ENCODE measurements around the gene TLE7.

The TLE7 gene

DNA sequence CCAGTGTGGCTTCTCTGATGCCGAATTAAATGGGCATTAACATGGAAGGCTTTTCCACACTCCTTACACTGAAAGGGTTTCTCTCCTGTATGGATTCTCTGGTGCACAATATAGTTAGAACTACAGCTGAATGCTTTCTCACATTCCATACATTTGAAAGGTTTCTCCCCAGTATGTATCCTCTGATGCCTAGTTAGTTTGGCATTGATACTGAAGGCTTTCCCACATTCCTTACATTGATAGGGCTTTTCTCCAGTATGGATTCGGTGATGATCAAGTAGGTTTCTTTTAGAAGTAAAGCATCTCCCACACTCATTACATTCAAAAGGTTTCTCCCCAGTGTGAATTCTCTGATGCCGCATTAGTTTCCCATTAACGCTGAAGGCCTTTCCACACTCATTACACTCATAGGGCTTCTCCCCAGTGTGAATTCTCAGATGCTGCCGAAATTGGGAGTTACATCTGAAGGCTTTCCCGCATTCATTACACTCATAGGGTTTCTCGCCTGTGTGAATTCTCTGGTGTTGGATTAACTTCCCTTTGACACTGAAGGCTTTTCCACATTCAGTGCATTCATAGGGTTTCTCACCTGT lies 6.5 kb upstream of the TLE7 start:
- DNase-seq: no peak

DNA sequence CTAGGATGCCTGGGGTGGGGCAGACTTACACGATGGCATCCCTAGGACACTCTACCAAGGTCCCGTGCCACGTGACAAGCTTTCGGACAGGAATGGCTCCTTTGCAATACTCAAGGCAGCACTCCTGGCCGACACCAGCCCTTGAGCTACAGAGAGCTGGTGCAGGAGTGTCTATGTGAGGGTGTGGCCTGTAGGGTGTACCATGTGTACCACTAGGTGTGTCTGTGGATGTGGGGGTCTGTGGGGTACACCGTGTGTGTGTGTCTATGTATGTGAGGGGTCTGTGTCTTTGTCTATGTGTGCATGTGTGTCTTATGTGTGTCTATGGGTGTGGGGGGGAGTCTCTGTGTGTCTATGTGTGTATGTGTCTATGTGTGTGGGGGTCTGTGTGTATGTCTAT lies 1.9 kb upstream of the TLE7 start:
- DNase-seq: no peak

DNA sequence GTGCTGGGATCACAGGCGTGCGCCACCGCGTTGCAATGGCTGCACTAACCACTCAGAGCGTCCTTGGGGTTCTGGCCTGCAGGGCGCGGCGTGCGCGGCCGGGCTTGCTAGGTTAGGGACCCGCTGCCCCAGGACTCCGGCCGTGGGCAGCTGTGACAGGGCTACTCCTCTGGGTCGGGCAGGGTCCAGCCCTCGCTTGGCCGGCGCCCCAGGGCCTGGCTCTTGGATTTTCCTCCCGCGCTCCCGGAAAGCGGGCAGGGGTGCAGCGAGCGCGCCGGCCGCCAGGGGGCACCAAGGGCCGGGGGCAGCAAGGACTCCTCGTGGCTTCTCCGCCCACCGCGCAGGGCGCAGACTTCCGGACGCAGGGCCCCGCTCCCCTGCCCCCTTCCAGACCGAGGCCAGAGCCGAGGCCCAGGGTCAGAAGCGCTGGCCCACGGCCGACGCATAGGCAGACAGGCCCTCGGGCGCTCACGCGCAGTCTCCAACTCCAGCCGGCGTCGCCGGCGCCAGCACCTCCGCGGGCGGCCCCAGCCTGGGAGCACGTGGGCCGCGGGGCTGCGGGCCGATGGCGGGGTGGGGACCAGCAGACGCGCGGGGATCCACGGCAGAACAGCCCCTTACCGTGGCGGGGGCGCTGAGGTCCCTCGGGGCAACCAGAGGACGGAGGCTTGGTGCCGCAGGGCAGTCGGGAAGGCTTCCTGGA lies 355 bp downstream of the TLE7 start:
- no peak for DNase-seq

DNA sequence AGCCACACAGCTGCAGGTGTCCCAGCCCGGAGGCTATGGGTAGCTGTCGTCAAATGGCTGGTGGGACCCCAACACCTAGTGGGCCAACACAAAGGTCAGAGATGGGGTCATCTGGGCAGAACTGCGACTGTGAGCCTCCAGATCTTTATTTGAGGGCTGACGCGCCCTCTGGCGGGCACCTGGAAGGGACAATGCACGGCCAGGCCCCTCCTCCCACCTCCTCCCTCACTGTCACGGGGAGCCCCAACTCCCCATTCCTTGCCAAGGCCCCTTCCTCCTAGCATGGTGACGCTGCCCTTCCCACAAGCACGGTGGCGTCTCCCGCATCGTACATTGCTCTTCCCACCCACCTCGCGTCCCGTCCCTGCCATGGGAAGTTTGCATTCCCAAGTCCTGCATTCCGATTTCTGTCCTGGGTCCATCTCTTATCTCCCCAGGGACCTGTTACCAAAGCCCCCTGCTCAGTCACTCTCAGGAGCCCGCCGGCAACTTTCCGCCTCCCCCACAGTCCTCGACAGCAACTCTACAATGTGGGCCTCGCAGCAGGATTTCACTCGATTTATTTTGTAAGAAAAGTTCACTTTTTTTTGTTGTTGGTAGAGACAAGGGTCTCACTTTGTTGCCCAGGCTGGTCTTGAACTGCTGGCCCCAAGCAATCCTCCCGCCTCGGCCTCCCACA lies 1.0 kb downstream of the TLE7 start:
- peak in 1 of 2 experiments; percentile 28 for DNase-seq

DNA sequence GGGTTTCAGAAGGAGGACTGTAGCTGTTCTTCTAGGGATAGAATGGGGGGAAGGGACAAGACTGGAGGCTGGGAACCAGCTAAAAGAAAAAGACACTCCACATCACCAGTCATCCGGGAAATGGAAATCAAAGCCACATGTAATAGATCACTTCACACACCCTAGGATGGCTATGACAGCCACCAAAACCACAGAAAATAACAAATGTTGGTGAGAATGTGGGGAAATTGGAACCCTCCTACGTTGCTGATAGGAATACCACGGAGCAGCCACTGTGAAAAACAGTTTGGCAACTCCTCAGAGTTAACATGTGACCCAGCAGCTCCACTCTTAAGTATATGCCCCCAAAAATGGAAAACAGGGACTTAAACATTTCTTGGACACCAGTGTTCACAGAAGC lies 2.3 kb downstream of the TLE7 start:
- DNase-seq: no peak

DNA sequence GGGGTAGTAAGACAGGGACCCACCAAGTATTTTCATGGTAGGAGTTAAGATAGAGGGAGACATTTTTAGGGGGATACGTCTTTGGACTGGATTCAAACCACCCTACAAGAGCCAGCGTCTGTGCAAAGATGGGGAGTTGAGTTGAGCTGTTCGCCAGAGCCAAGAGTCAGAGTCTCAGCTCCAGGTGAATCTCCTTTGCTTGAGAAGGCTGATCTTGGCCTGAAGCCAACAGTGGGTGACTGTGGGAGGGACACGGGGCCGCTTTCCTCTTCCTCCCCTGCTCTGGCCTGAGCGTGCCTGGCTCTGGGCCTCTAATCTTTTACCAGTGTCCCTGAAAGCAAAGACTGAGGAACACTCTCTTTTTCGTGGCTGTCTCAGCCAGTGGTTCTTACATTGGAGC lies 5.4 kb downstream of the TLE7 start:
- DNase-seq: no peak

DNA sequence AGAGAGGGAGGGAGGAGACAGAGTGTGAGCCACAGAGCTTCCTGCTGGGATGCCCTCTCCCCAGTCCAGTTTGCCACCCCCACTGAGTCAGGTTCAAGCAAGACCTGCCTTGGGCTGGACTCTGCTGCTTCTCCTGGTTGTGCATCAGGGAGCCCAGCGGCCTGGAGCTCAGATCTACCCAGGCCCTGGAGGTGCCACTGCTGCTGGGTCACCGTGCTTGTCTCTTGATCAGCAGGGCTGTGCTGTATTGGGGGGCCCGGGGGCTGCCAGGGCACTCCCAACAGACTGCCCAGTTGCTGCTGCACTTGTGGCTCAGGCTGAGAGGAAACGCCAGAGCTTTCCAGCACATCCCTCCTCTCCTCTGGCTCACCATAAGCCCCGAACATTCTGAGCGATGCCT lies 8.9 kb downstream of the TLE7 start:
- no peak for DNase-seq

DNA sequence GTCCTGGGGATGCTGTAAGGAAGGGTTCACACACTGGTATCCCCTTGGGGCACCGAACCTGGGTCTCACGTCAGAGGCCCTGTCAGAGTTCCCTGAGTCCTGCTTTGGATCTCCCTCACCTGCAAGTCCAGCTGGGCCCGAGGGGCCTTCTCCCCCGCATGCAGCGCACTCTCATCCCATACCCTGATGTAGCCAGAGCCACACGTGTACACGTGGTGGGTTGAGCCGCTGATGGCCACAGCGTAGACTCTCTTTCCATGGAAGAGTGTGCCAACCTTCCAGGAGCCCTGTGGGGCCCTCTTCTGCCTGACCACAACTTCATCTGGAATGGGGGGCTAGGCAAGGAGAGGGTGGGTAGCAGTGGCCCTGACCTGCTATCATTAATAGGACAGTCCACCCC lies 9.9 kb downstream of the TLE7 start:
- DNase-seq: no peak

DNA sequence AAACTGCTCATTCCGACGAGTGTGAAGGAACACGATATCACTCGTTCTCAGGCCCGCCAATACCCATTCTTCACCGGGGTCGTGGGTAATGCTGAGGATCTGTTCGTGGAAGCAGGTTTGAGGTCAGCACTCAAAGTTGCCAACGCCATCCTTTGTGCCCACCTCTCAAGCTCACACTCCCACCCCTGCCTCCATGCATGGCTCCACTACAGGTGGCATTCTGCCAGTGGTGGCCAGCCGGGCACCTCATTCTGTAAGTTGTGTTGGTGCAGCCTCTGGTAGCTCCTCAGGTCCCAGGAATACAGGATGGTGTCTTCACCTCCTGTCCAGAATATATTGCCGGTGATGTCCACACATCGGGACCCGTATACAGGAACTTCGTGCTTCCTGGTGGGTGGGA lies 10.7 kb downstream of the TLE7 start:
- DNase-seq: no peak

DNA sequence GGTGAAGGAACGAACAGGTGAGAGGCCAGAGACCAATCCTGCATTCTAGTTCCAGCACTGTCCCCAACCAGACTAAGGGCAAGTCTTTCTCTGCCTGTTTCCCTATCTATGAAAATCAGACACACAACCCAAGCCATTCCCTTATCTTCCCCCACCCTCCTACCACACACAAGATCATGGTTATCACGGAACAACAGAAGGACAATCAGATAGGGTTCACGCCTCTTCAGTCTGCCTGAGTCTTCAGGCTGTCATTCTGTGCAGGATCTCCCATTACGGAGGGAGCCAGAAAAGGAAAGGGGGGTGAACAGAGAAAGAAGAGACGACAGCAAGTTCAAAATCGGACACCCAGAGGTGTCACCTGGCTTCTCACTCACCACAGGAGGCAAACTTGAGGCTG lies 11.1 kb downstream of the TLE7 start:
- no peak for DNase-seq

DNA sequence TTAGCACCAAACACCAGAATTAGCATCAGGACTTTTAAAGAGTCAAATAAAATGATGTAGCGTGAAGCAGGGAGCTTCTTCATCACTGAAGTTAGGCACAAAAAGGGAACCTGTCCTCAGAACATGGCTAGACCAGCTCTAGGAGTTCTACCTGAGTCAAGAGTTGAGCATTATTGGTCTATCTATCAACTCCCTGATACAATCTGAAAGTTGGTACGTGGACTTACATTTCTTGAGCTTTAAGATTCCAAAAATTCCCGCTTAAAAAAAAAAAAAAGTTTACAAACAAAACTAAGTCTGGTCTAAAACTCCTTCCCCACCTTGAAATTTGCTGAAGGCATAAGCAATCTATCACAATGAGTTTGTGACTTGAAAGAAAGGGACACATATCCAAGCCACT lies 12.3 kb downstream of the TLE7 start:
- no peak for DNase-seq

DNA sequence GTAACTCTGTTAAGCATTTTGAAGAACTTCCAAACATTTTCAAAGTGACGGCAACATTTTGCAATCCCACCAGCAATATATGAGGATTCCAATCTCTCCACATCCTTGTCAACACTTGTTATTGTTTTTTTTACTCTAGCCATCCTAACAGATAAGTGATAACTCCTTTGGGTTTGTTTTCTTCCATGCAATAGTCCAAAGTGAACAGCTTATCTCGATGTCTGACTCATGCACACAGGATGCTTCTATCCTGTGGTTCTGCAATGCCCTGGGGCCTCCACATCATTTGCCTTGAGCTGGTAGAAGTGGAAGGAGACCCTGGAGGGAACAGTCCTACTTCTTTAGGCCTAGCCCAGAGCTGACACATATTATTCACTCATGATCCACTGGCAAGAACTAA lies 13.0 kb downstream of the TLE7 start:
- no peak for DNase-seq

DNA sequence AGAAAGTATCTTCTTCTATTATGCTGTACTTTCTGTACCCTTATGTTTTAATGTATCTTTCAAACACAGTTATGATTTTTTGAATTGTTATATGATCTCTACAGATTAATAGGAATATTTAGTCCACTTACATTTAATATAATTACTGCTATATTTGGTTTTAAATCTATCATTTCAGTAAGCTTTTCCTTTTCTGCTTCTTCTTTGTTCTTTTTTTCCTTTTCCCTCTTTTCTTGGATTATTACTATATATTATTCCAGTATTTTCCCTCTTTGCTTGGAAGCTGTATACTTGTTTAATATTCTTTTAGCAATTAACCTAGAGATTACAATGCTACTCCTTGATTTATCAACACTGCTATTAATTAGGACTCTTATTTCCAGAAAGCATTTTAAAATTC lies 13.5 kb downstream of the TLE7 start:
- no peak for DNase-seq

DNA sequence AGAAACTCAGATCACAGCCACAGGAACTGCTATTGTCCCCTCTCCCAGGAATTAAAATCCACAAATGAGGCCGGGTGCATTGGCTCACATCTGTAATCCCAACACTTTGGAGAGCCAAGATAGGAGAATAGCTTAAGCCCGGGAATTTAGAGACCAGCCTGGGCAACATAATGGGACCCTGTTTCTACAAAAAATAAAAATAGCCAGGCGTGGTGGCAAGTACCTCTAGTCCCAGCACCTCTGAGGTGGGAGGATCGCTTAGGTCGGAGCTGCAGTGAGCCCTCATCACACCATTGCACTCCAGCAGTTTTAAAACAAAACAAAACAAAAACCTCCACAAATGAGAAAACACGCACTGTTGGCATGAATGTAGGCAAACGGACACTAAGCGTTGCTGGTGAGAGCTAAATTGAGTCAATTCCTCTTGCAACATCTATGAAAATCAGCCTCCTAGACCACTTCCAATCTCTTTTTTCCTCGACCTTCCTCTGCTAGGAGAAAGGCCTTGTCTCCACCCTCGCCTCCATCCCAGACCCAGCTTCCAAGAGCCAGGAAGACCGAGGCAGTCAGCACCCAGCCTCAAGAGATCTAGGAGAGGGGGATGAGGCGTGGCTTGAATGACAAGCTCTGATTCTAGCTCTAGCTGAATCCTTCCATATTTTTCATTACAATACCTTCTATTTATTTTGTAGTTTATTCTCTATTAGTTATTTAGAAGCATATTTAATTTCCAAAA lies 14.8 kb downstream of the TLE7 start:
- DNase-seq: no peak

DNA sequence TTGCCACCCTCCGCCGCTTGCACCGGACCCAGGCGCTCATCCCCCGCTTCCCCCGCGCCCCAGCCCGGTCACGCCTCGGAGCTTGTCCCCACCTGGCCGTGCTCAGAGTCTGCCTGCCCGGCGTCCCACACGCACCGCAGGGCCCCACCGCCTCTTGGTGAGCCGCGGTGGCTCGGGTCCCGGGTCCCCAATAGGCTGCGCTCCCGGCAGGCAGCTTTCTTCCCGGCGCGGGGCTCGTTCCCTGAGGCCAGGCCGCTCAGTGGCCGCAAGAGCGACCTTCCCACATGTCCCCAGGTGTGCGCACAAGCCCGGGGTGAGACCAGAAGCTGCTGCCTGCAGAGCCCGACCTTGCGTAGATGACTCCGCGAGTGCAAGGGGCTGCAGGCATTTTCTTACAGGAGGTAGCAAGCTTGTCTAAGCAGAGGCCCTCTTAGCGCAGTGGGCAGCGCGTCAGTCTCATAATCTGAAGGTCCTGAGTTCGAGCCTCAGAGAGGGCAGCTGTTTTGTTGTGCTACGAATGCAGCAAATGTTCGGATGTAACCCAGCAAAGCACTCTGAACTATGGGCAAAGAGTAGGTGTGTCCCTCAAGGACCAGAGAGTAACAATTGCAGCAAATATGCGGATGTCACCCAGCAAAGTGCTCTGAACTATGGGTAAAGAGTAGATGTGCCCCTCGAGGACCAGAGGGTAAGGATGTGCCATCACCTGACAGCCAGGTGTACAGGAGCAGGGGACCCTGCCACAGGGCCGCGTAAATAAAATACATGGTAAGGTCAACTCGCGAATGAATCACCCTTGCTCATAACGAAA lies 15.6 kb downstream of the TLE7 start:
- DNase-seq: peak; percentile 61 to 75

DNA sequence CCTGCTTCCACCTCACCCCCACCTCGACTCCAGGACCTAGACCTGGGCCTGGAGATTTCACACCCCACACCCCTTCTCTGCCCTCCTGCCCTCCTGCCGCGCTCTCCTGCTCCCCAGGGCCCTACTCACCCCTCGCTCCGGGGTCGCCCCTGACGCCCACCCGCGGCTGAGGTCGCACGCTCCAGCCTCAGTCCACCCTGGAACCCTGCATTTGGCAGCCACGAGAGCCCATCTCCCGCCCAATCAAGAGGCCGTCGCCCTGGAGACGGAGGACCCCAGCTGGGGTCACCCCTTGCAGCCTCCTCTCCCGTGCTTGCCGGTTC lies 16.1 kb downstream of the TLE7 start:
- DNase-seq: no peak

DNA sequence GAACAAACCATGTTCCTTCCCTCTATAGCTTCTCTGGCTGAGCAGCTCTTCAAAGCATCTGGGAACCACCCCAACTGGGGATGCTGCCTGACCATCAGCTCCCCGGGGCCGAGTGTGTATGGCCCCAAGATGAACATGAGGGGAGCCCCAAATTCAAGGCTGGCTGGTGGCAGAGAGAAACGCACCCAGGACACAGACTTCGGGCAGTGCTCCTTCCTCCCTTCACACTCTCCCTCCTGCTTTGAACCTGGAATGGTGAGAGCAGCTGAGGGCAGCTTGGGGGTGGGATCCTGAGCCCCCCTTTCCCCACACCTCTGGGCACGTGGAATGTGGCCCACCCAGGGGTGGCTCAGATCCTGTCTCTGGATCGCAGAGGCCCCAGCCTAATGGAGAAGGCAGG lies 17.2 kb downstream of the TLE7 start:
- DNase-seq: no peak

DNA sequence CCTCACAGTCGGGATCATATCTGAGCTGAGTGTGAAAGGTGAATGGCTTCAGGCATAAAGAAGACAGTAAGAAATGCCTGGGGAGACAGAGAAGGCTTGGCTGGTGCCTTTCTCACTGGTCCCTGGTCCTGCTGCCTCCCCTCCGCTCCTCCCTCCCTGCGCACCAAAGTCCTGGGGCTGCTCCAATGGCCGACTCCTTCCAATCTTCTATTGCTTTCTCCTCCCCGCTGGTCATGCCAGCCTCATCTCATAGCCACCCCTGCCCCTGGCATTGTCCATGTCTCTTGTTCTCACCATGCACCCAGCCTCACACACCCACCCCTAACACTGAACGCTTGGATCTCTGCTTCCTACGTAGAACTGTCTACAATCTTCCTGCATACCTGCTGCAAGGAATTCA lies 18.0 kb downstream of the TLE7 start:
- no peak for DNase-seq

DNA sequence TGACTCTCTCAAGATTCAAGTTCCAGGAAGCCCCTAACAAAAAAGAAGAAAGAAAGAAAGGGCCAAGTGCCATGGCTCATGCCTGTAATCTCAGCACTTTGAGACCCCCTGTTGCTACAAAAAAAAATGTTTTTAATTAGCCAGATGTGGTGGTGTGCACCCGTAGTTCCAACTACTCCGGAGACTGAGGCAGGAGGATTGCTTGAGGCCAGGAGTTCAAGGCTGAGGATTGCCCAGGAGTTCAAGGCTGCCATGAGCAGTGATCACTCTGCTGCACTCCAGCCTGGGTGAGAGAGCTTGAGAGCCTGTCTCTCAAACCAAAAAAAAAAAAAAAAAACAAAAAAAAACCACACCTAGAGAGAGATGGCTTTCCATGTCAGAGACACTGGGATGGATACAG lies 18.8 kb downstream of the TLE7 start:
- no peak for DNase-seq

DNA sequence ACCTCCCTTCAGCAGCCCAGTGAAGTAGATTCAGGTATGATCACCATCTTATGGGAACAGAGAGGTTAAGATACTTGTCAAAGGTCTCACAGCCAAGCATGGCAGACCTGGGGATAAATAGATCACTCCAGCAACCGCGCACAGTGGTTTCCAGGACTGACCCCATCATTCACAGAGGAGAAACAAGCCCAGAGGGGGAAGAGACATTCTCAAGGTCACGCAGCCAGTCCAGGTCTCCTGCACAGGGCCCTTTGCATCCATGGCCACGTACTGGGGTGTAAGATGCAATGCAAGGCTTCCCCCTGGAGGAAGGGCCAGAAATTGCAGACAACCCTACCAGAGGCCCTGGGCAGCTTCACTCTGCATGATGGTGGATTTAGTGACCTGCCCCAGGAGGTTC lies 19.9 kb downstream of the TLE7 start:
- DNase-seq: peak in 1 of 2 experiments; percentile 35

DNA sequence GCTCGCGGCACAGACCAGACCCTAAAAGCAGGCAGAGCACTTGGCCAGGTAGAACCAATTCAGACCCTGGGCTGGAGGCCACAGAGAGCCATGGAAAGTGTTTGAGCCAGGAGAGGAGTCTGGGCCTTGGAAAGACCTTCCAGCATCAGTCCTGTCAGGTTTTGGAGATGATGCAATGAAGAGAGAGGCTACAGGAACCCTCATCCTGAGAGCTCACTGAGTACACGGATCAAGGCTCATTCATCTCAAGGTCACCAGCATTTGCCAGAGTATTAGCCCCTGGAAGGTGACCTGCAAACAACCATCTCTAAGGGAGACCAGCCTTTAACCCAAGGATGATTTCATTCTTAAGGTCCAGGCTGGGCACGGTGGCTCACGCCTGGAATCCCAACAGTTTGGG lies 27.8 kb downstream of the TLE7 start:
- DNase-seq: no peak

DNA sequence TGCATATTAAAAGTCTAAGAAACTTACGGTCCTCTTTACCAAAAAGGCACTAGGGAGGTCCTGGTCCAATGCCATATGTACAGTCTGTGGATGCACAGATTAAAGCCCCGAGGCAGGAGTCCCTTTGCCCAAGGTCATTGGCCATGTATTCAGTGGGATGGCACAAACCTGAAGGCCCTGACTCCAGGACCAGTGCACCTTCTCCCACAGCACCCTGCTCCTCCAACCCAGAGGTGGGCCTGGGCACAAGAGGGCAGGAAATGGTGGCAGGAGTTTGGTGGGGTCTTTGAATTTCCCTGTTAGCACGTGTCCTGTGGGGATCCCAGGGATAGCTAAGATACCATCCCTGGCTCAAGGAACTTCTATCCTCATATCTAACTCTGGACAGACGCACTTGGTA lies 28.5 kb downstream of the TLE7 start:
- no peak for DNase-seq

Data from NCI-H526 (cell line).